Measurements from ENCODE around the gene CYB561D2. TPM values are rescaled to one million over a fixed set of nuclear protein-coding genes. Genes with fewer than 3 reads are reported as not detected.

Gene CYB561D2
- total and polyA plus RNA-seq, 9 of the 15 experiments (the other 6 are each of a cell fraction or from before 2014, with no cell fraction given) = 4.2 to 16.6 (median 9.4) TPM

DNA sequence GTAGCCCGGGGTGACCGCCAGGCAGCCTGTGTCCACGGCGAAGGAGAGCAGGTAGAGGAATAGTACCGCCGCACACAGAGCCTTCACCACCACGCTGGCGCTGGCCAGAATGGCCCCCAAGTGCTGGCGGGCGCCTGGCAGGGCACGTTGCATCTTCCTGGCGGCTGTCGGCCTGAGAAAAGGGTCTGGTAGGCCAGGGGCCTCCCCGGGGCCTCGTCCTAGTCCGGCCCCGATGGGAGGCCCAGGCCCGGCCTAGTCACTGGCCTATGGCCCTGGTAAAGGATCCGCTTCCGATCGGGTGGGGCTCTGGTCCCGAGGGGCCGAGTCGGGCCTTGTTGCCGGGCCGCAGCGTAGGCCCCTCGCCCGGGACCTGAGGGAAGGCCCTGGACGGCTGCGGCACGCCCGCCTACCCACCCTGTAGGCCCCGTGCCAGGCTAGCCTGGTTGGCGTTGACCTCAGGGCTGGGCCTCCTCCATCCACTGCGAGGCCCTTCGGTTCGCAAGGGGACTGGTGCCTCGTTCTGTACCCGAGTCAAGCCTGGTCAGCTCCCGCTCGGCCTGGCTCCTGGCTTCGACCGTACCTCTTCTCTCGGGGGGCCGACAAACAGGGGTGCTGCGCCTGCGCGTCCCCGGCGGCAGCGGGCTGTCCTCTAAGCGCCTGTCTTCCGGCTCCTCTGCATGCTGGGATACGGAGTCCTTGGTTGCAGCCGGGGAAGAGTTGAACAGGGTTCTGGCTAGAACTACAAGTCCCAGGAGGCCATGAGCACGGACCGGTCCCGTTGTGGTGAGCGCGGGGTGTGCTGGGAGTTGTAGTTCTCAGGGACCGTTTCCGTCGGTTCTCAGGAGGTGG, 8.5 kb downstream of the CYB561D2 start, which contains the start of gene TMEM115 (continued):
- TF ChIP-seq KLF13 (tag; IDR thresholded peaks at IDR 0.05; ENCODE audit: borderline replicate concordance, low read depth) = no peak
- no peak for TF ChIP-seq RCOR1 (IDR thresholded peaks at IDR 0.05; ENCODE audit: borderline replicate concordance in 1 of 2, low read depth in 2 of 2, low read length in 2 of 2)
- TF ChIP-seq, protein P1, sequence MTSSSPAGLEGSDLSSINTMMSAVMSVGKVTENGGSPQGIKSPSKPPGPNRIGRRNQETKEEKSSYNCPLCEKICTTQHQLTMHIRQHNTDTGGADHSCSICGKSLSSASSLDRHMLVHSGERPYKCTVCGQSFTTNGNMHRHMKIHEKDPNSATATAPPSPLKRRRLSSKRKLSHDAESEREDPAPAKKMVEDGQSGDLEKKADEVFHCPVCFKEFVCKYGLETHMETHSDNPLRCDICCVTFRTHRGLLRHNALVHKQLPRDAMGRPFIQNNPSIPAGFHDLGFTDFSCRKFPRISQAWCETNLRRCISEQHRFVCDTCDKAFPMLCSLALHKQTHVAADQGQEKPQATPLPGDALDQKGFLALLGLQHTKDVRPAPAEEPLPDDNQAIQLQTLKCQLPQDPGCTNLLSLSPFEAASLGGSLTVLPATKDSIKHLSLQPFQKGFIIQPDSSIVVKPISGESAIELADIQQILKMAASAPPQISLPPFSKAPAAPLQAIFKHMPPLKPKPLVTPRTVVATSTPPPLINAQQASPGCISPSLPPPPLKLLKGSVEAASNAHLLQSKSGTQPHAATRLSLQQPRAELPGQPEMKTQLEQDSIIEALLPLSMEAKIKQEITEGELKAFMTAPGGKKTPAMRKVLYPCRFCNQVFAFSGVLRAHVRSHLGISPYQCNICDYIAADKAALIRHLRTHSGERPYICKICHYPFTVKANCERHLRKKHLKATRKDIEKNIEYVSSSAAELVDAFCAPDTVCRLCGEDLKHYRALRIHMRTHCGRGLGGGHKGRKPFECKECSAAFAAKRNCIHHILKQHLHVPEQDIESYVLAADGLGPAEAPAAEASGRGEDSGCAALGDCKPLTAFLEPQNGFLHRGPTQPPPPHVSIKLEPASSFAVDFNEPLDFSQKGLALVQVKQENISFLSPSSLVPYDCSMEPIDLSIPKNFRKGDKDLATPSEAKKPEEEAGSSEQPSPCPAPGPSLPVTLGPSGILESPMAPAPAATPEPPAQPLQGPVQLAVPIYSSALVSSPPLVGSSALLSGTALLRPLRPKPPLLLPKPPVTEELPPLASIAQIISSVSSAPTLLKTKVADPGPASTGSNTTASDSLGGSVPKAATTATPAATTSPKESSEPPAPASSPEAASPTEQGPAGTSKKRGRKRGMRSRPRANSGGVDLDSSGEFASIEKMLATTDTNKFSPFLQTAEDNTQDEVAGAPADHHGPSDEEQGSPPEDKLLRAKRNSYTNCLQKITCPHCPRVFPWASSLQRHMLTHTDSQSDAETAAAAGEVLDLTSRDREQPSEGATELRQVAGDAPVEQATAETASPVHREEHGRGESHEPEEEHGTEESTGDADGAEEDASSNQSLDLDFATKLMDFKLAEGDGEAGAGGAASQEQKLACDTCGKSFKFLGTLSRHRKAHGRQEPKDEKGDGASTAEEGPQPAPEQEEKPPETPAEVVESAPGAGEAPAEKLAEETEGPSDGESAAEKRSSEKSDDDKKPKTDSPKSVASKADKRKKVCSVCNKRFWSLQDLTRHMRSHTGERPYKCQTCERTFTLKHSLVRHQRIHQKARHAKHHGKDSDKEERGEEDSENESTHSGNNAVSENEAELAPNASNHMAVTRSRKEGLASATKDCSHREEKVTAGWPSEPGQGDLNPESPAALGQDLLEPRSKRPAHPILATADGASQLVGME (CRISPR knock-in tag; IDR thresholded peaks at IDR 0.05) = no peak
- no peak for TF ChIP-seq MYBL2 (IDR thresholded peaks at IDR 0.05; ENCODE audit: low read depth)
- TF ChIP-seq MYBL2 (CRISPR knock-in tag; IDR thresholded peaks at IDR 0.05; ENCODE audit: borderline replicate concordance) = no peak
- TF ChIP-seq ZNF253 (CRISPR knock-in tag; conservative IDR thresholded peaks at IDR 0.05) = no peak
- TF ChIP-seq NFE2 (IDR thresholded peaks at IDR 0.05; ENCODE audit: low read depth) = no peak; the same call in 1 of the 2 replicates
- TF ChIP-seq, protein P2, sequence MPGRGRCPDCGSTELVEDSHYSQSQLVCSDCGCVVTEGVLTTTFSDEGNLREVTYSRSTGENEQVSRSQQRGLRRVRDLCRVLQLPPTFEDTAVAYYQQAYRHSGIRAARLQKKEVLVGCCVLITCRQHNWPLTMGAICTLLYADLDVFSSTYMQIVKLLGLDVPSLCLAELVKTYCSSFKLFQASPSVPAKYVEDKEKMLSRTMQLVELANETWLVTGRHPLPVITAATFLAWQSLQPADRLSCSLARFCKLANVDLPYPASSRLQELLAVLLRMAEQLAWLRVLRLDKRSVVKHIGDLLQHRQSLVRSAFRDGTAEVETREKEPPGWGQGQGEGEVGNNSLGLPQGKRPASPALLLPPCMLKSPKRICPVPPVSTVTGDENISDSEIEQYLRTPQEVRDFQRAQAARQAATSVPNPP (IDR thresholded peaks at IDR 0.05; ENCODE audit: borderline replicate concordance, insufficient read depth, insufficient read length) = no peak
- no peak for TF ChIP-seq MAFG (tag; conservative IDR thresholded peaks at IDR 0.05)
- no peak for TF ChIP-seq ZKSCAN1 (IDR thresholded peaks at IDR 0.05; ENCODE audit: low read depth, low read length)
- TF ChIP-seq TOE1 (IDR thresholded peaks at IDR 0.05; ENCODE audit: borderline replicate concordance) = no peak; the same call in 1 of the 2 replicates
- no peak for TF ChIP-seq TOE1 (CRISPR knock-in tag; IDR thresholded peaks at IDR 0.05; ENCODE audit: borderline replicate concordance, low read depth)
- TF ChIP-seq SUPT5H (IDR thresholded peaks at IDR 0.05) = no peak
- no peak for TF ChIP-seq U2AF1 (optimal IDR thresholded peaks at IDR 0.05; ENCODE audit: low read depth, low read length)
- TF ChIP-seq ZNF77 (CRISPR knock-in tag; IDR thresholded peaks at IDR 0.05) = no peak
- TF ChIP-seq, protein P3, sequence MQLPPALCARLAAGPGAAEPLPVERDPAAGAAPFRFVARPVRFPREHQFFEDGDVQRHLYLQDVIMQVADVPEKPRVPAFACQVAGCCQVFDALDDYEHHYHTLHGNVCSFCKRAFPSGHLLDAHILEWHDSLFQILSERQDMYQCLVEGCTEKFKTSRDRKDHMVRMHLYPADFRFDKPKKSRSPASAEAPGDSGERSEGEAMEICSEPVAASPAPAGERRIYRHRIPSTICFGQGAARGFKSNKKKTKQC (CRISPR knock-in tag; IDR thresholded peaks at IDR 0.05) = peak; percentile 20; the same call in 1 of the 2 replicates
- no peak for TF ChIP-seq ARNT (IDR thresholded peaks at IDR 0.05)
- TF ChIP-seq, protein P4, sequence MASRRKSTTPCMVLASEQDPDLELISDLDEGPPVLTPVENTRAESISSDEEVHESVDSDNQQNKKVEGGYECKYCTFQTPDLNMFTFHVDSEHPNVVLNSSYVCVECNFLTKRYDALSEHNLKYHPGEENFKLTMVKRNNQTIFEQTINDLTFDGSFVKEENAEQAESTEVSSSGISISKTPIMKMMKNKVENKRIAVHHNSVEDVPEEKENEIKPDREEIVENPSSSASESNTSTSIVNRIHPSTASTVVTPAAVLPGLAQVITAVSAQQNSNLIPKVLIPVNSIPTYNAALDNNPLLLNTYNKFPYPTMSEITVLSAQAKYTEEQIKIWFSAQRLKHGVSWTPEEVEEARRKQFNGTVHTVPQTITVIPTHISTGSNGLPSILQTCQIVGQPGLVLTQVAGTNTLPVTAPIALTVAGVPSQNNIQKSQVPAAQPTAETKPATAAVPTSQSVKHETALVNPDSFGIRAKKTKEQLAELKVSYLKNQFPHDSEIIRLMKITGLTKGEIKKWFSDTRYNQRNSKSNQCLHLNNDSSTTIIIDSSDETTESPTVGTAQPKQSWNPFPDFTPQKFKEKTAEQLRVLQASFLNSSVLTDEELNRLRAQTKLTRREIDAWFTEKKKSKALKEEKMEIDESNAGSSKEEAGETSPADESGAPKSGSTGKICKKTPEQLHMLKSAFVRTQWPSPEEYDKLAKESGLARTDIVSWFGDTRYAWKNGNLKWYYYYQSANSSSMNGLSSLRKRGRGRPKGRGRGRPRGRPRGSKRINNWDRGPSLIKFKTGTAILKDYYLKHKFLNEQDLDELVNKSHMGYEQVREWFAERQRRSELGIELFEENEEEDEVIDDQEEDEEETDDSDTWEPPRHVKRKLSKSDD (conservative IDR thresholded peaks at IDR 0.05; ENCODE audit: low read length) = no peak
